ENCODE data around the gene ZNF343. TPM values are rescaled to one million over a fixed set of nuclear protein-coding genes. Genes with fewer than 3 reads are reported as not detected.

ZNF343 gene
- total and polyA plus RNA-seq, 2 of the 4 experiments (the other 2 are of a cell fraction): 7.8 to 26.2 TPM

DNA sequence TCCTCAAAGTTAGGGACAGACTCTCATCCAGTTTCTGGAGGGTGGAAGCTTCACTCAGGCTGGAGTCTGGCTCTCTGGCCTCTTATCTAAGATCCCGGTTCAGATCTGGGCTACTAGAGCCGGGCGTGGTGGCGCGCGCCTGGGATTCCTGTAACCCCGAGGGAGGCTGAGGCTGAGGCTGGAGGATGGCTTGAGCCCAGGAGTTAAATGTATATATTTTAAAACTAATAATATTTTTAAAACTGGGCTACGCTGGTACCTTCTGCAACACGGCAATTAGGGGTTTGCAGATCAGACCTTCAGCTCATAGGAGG, 710 bp upstream of the ZNF343 start:
- intact Hi-C loops (cut with micrococcal nuclease): loop anchor here (2.0 kb wide), 1 partner anchor 15 kb away; no protein-coding TSS in a partner anchor
- dilution Hi-C loops (cut with HindIII; ENCODE audit: low sequenced_read_pairs, unreplicated experiment): no loop called here
- Histone ChIP-seq H3K56ac (ENCODE audit: extremely low read depth, insufficient read depth, low read length) (peak overlapping the region; percentile 40; the same call in 1 of the 2 replicates), H3K23ac (ENCODE audit: low read depth, low read length) (peak overlapping the region; percentile 98; the same call in 1 of the 2 replicates), H3K36me3 (ENCODE audit: control insufficient read depth, insufficient read depth, low read length) (no peaks in the 10 kb centered on the region), H3K9me3 (ENCODE audit: control insufficient read depth, insufficient read depth, low read length) (no peaks in the 10 kb centered on the region), H3K18ac (ENCODE audit: low read depth, low read length) (no peak overlapping the region; the same call in 1 of the 2 replicates), H2AK9ac (replicated peaks; ENCODE audit: low read depth, low read length, poor library complexity) (peak overlapping the region; percentile 73), H3K4me1 (ENCODE audit: control insufficient read depth, insufficient read depth, low read length) (peaks cover 2% of the 10 kb centered on the region; the same call in 1 of the 2 replicates), H2AK5ac (ENCODE audit: low read depth, low read length) (peak overlapping the region; percentile 30; the same call in 1 of the 2 replicates), H4K5ac (ENCODE audit: low read depth, low read length) (peak overlapping the region; percentile 89), H4K91ac (ENCODE audit: insufficient read depth, low read depth, low read length) (peak overlapping the region; percentile 90), H3K9me1 (ENCODE audit: insufficient read depth, low read length) (peaks cover 3% of the 10 kb centered on the region), H3K4ac (ENCODE audit: low read depth, low read length) (peak overlapping the region; percentile 98), H3K79me1 (ENCODE audit: low read depth in 1 of 2, low read length in 2 of 2) (peaks cover 5 to 26% of the 10 kb centered on the region in 2 experiments; a peak in 3 of 4 replicates), H3K4me2 (ENCODE audit: low read depth, low read length) (peak overlapping the region; percentile 92), H2BK5ac (ENCODE audit: low read depth, low read length, poor library complexity, severe bottlenecking) (no peak overlapping the region), H3K14ac (replicated peaks; ENCODE audit: low read depth, low read length) (peak overlapping the region; percentile 99), H4K8ac (ENCODE audit: low read depth in 2 of 2, low read length in 2 of 2) (peak overlapping the region; percentile 91 to 99), H3K9ac (ENCODE audit: low read depth, low read length) (peak overlapping the region; percentile 85), H2AFZ (replicated peaks; ENCODE audit: low read length, poor library complexity) (peak overlapping the region; percentile 98), H2BK20ac (ENCODE audit: low read depth, low read length) (no peak overlapping the region), H2BK15ac (ENCODE audit: low read depth, low read length) (no peak overlapping the region), H4K20me1 (ENCODE audit: insufficient read depth, low read length) (no peaks in the 10 kb centered on the region), H3K4me3 (ENCODE audit: insufficient read depth, low read depth, low read length) (peak overlapping the region; percentile 77), H2BK120ac (ENCODE audit: low read depth, low read length) (no peak overlapping the region), H3K27ac (ENCODE audit: insufficient read depth, low read length) (peak overlapping the region; percentile 81), H3K27me3 (ENCODE audit: control insufficient read depth, insufficient read depth, low read length) (no peaks in the 10 kb centered on the region)
- WGBS, 2 experiments (ENCODE audit: extremely low coverage in 2 of 2, insufficient read length in 1 of 2): no CpG with 5 or more reads among the region's 9 CpGs
- no peak for TF ChIP-seq SMC3 (IDR thresholded peaks at IDR 0.05; ENCODE audit: low read depth, low read length)
- TF ChIP-seq FOS (IDR thresholded peaks at IDR 0.05; ENCODE audit: low read depth, low read length): no peak
- no peak for TF ChIP-seq BHLHE40 (IDR thresholded peaks at IDR 0.05; ENCODE audit: low read depth, low read length)
- no peak for TF ChIP-seq MXI1 (IDR thresholded peaks at IDR 0.05; ENCODE audit: borderline replicate concordance, low read depth, low read length)
- TF ChIP-seq MAZ (IDR thresholded peaks at IDR 0.05; ENCODE audit: borderline replicate concordance, low read depth, low read length): no peak
- no peak for TF ChIP-seq CTCF (conservative IDR thresholded peaks at IDR 0.05; ENCODE audit: low read depth, low read length)
- TF ChIP-seq CEBPB (IDR thresholded peaks at IDR 0.05; ENCODE audit: low read depth, low read length): no peak
- TF ChIP-seq RCOR1 (IDR thresholded peaks at IDR 0.05; ENCODE audit: insufficient replicate concordance, low read length): no peak
- TF ChIP-seq USF2 (IDR thresholded peaks at IDR 0.05; ENCODE audit: low read depth, low read length): no peak
- TF ChIP-seq RFX5 (IDR thresholded peaks at IDR 0.05; ENCODE audit: low read depth, low read length): no peak
- in situ Hi-C loops (cut with MboI; ENCODE audit: low sequenced_read_pairs): loop anchor here (25.0 kb wide), 1 partner anchor 328 kb away; the partner anchor contains the start of genes PCED1A and VPS16
- ATAC-seq (ENCODE audit: low read depth) (peak; percentile 8), DNase-seq (no peak)
- CTCF ChIA-PET: interaction anchor here (1.0 kb wide), 1 partner anchor 12 kb away, joined by 5 read pairs; no protein-coding TSS in a partner anchor
- POLR2A ChIA-PET (ENCODE audit: unreplicated experiment): no interaction called here
- no TSS peak for BruUV-seq (replicated peaks)

All from IMR-90 (cell line).